Heart left ventricle (tissue), 16 donors: ENCODE data around the gene NFIA. TPM values are rescaled to one million over a fixed set of nuclear protein-coding genes. Genes with fewer than 3 reads are reported as not detected.

Experiments
- ATAC-seq, 4 donors: fragments of 200-7000 bp; cut with Tn5 transposase; one replicate each; pipeline ENCODE4 v1.9.1; 2020 to 2022; ENCODE audit warnings: moderate library complexity in 4 of 4, mild to moderate bottlenecking in 3 of 4, moderate number of reproducible peaks in 1 of 4
- DNase-seq, 5 donors: peaks; one replicate each; pipeline ENCODE4 v3.0.0-alpha.2; 2020
- H3K27ac ChIP-seq, 12 donors: fragments of 200-600 bp; sonication (generic) in 4 of 12; one replicate each; pipeline versions ENCODE4 v1.5.0 to v1.8.0; 2016 to 2022; ENCODE audit warnings: mild to moderate bottlenecking in 2 of 12
- H3K27me3 ChIP-seq, 9 donors: fragments of 200-600 bp; sonication (generic) in 2 of 9; one replicate each; pipeline versions ENCODE4 v1.5.1 to v1.8.0; 2016 to 2022; ENCODE audit warnings: mild to moderate bottlenecking in 3 of 9
- H3K36me3 ChIP-seq, 9 donors: fragments of 200-600 bp; sonication (generic) in 2 of 9; one replicate each; pipeline versions ENCODE4 v1.5.0 to v1.8.0; 2018 to 2022; ENCODE audit warnings: mild to moderate bottlenecking in 2 of 9
- H3K4me1 ChIP-seq, 12 donors: fragments of 200-600 bp; sonication (generic) in 4 of 12; one replicate each; pipeline versions ENCODE4 v1.5.0 to v1.8.0; 2016 to 2022; ENCODE audit warnings: mild to moderate bottlenecking in 3 of 12
- H3K4me3 ChIP-seq, 12 donors: fragments of 200-600 bp; sonication (generic) in 4 of 12; one replicate each; pipeline versions ENCODE4 v1.5.0 to v1.8.0; 2017 to 2022; ENCODE audit warnings: mild to moderate bottlenecking in 9 of 12, moderate library complexity in 4 of 12
- H3K9me3 ChIP-seq, 12 donors: fragments of 200-600 bp; sonication (generic) in 4 of 12; one replicate each; pipeline versions ENCODE4 v1.5.0 to v1.8.0; 2016 to 2022; ENCODE audit warnings: mild to moderate bottlenecking in 1 of 12
- POLR2A ChIP-seq, 2 donors: fragments of 450-650 bp; IDR thresholded peaks; one replicate each; pipeline ENCODE4 v1.6.1; 2017; ENCODE audit warnings: antibody characterized with exemption in 2 of 2, mild to moderate bottlenecking in 2 of 2, moderate library complexity in 2 of 2
- WGBS, 4 donors: extraction: QIAGEN DNeasy Blood & Tissue Kit in 2 of 4; methylation state at CpG; one replicate each; pipeline versions ENCODE4 v1.1.5 to v1.1.7; 2013 to 2018; 5-methylcytosine and 5-hydroxymethylcytosine counted together
- intact Hi-C, 10 donors: fragments of 100-400 bp; cut with DNase I; formaldehyde crosslinking; loops; one replicate each; pipeline versions ENCODE4 v1.11.1 to v1.14.2; 2022
- polyA plus RNA-seq, 2 donors: library from polyadenylated mRNA; stranded (reverse); fragments of 200-250 nt; gene quantifications; one replicate each; pipeline ENCODE4 v1.2.3, GENCODE V29; 2013
- total RNA-seq, 9 donors: library from RNA; depleted of rRNA in 2 of 9; stranded (reverse); fragments of >200 nt in 2 of 9; fragmentation: NEBNext Ultra II Directional in 3 of 9; extraction: Animal tissue kit (Norgen Biotek cat#: 25700) in 3 of 9; gene quantifications; one replicate each; pipeline versions ENCODE4 v1.1.0 to v1.2.4, GENCODE V29; 2016 to 2023
- TF ChIP-seq, protein P1 (sequence below), 12 donors: fragments of 200-600 bp; sonication (generic) in 4 of 12; IDR thresholded peaks; one replicate each; pipeline versions ENCODE4 v1.5.0 to v1.8.0; 2018 to 2022; ENCODE audit warnings: antibody characterized with exemption in 12 of 12, mild to moderate bottlenecking in 5 of 12
- donor health status: ischemic (EF 13 %, LVEDD 7.1; RV severe dilation, severe dysfunction).
- donor health status: healthy with polysubstance abuse.
- donor health status: DM: no; HTN: yes; CAD: no.
- donor health status: DM: no; HTN: no; CAD: no.
- donor health status: ischemic (EF 25% LVEDD 6.9; RV normal size, moderate dysfunction).
- donor health status: ischemic (EF 25% LVEDD 5.7; RV mildly dilated, moderate dysfunction).
- donor health status: healthy.
- donor health status: DM: yes; HTN: yes; CAD: no.
- donor health status: ischemic (EF 35%, LVEDD 5.7; RV mildly dilated, moderate dysfunction).
- donor health status: nonischemic (EF 11% LVEDD 7.7; RV severe dilation, severe dysfunction).
- donor health status: DM: yes; HTN: yes; CAD: no.
- donor health status: PGD.
- donor health status: ischemic (EF 29% LVEDD 5.4; RV normal size, mild dysfunction).
- donor health status: nonischemic (EF 23%, LVEDD 6.1; RV moderate dilation, normal function).

The NFIA gene
- total and polyA plus RNA-seq, 11 donors: 12.7 to 121 (median 96.5) TPM

- no peaks in the 10 kb centered on the region for H3K27me3 ChIP-seq
- H3K27ac ChIP-seq: no peak overlapping the region
- intact Hi-C loops: loop anchor here in 1 of 10 donors (10.0 kb wide), 1 partner anchor 108 kb away; no protein-coding TSS in a partner anchor
- H3K4me3 ChIP-seq: no peak overlapping the region
- WGBS, 4 donors: 56 to 58% (median 57%) methylated on average over 4 of the region's 4 CpGs
- ATAC-seq: peak in 2 of 4 donors; percentile 13 to 35
- no peaks in the 10 kb centered on the region for H3K9me3 ChIP-seq
- TF ChIP-seq POLR2A (IDR thresholded peaks at IDR 0.05): no peak
- TF ChIP-seq, protein P1, sequence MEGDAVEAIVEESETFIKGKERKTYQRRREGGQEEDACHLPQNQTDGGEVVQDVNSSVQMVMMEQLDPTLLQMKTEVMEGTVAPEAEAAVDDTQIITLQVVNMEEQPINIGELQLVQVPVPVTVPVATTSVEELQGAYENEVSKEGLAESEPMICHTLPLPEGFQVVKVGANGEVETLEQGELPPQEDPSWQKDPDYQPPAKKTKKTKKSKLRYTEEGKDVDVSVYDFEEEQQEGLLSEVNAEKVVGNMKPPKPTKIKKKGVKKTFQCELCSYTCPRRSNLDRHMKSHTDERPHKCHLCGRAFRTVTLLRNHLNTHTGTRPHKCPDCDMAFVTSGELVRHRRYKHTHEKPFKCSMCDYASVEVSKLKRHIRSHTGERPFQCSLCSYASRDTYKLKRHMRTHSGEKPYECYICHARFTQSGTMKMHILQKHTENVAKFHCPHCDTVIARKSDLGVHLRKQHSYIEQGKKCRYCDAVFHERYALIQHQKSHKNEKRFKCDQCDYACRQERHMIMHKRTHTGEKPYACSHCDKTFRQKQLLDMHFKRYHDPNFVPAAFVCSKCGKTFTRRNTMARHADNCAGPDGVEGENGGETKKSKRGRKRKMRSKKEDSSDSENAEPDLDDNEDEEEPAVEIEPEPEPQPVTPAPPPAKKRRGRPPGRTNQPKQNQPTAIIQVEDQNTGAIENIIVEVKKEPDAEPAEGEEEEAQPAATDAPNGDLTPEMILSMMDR (IDR thresholded peaks at IDR 0.05): no peak
- no peak for DNase-seq
- no peaks in the 10 kb centered on the region for H3K36me3 ChIP-seq
- peaks cover 0 to 18% (median 0%) of the 10 kb centered on the region in 12 donors for H3K4me1 ChIP-seq
Observed at GRCh38 chr1:61496501-61496900, 414.1 kb downstream of the NFIA start.

- ATAC-seq: peak in 1 of 4 donors; percentile 10
- H3K36me3 ChIP-seq: no peaks in the 10 kb centered on the region
- no peaks in the 10 kb centered on the region for H3K9me3 ChIP-seq
- no peak overlapping the region for H3K4me3 ChIP-seq
- DNase-seq: no peak
- no peaks in the 10 kb centered on the region for H3K27me3 ChIP-seq
- peaks cover 0 to 13% (median 0%) of the 10 kb centered on the region in 12 donors for H3K4me1 ChIP-seq
- TF ChIP-seq, protein P1 (IDR thresholded peaks at IDR 0.05): no peak
- no peak for TF ChIP-seq POLR2A (IDR thresholded peaks at IDR 0.05)
- intact Hi-C loops: loop anchor here in 1 of 10 donors (10.0 kb wide), 1 partner anchor 108 kb away; no protein-coding TSS in a partner anchor
- WGBS, 4 donors: 83 to 87% (median 85%) methylated on average over 3 of the region's 3 CpGs
- no peak overlapping the region for H3K27ac ChIP-seq
Observed at GRCh38 chr1:61497013-61497412, 414.7 kb downstream of the NFIA start.

DNA sequence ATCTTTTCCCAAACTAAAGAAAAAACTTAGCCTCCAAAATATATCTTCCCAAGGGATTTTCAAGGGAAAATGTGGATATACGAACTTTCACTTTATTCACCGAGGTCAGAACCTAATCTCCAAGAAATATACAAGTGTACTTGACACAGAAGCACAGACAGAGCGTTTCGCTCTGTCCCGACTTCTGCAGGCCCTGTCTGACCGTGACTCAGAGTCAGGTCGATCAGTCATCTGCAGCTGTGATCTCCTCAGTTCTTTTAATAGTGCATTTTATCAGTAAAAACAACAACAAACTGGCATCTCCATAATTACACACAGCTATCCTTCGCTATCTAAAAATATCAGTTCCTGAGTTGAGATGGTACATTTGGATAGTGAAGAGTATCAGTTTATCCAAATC lies 416.0 kb downstream of the NFIA start:
- intact Hi-C loops: loop anchor here in 1 of 10 donors (10.0 kb wide), 1 partner anchor 106 kb away; no protein-coding TSS in a partner anchor
- H3K36me3 ChIP-seq: no peaks in the 10 kb centered on the region
- H3K27me3 ChIP-seq: no peaks in the 10 kb centered on the region
- peaks cover 0 to 13% (median 0%) of the 10 kb centered on the region in 12 donors for H3K4me1 ChIP-seq
- H3K4me3 ChIP-seq: no peak overlapping the region
- DNase-seq (no peak), ATAC-seq (peak in 1 of 4 donors; percentile 72)
- H3K9me3 ChIP-seq: no peaks in the 10 kb centered on the region
- WGBS, 4 donors: 69 to 84% (median 79%) methylated on average over 8 of the region's 8 CpGs
- no peak overlapping the region for H3K27ac ChIP-seq
- no peak for TF ChIP-seq POLR2A (IDR thresholded peaks at IDR 0.05)
- TF ChIP-seq, protein P1 (IDR thresholded peaks at IDR 0.05): no peak

DNA sequence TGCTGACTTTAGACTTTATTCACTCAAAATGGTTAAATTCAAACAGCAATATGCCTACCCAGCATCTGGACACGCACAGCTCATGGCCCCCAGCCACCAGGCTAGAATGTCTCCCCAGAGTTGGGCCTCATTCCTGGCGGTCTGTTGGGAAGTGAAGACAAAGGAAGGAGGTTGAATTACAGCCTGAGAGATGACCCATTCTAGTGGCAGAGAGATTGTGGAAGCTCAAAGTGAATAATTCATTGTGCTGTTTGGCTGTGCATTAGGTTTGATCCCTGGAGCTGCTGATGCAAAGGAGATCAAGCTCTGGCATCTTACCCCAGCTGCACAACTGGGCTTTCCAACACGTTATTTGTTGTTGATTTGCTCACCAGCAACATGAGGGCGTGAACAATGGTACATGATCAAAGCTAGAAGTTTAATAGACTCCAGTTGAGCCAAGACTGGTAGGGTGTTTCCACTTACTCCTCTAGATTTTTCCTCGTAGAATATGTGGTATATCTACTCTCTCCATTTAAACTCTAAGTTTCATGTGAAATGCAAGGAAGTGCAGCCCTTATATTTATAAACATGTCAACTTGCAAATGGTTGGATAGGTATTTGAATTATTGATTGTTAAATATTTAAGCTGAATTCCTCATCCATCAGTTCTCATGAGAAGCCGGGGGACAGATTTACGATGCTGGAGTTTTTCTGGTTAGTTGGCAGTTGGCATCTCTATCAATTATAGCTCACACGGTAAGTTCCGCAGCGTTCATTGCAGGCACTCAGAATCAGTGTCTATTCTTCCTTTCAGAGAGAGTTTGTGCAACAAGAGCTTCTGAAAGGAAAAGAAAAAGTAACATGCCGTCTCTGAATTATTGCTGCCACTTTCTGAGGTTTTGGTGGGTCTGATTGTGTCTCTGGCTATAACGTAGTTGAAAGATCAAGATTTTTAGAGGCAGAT lies 419.9 kb downstream of the NFIA start:
- Histone ChIP-seq H3K36me3 (no peaks in the 10 kb centered on the region), H3K27me3 (no peaks in the 10 kb centered on the region), H3K4me3 (no peak overlapping the region), H3K27ac (no peak overlapping the region), H3K9me3 (no peaks in the 10 kb centered on the region), H3K4me1 (peaks cover 0 to 7% (median 0%) of the 10 kb centered on the region in 12 donors)
- WGBS, 4 donors: 81 to 85% (median 83%) methylated on average over 12 of the region's 12 CpGs
- no peak for DNase-seq
- no peak for ATAC-seq
- no peak for TF ChIP-seq POLR2A (IDR thresholded peaks at IDR 0.05)
- TF ChIP-seq, protein P1 (IDR thresholded peaks at IDR 0.05): no peak
- intact Hi-C loops: no loop called here
